ENCODE results near the gene PBX3.

PBX3 gene

DNA sequence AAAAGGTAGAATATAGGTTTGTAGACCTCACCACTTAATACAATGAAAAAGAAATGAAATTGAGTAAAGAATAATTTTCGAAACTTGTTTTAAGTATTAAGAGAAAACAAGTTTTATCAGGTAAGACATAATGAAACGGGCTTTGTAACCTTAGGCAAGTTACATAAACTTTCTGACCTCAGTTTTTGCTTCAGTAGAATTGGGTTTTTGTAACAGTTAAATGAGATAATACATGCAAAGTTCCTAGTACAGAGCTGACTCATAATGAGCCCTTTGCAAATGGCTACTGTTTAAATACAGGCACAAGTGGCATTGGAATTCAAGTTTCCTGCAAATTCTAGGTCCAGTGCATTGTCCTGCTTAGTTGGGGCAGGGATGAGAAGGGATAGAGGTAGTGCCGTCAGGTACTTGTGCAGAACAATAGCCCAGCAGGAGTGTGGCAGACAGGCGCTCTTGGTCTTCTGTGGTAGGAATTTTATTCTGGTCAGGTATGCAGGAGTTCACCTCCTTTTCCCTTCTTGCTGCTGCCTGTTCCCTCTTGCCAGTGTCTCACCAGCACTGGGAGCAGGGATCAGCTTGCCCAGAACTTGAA, 203.8 kb downstream of the PBX3 start:
- no peak for DNase-seq (ENCODE audit: low read depth)

DNA sequence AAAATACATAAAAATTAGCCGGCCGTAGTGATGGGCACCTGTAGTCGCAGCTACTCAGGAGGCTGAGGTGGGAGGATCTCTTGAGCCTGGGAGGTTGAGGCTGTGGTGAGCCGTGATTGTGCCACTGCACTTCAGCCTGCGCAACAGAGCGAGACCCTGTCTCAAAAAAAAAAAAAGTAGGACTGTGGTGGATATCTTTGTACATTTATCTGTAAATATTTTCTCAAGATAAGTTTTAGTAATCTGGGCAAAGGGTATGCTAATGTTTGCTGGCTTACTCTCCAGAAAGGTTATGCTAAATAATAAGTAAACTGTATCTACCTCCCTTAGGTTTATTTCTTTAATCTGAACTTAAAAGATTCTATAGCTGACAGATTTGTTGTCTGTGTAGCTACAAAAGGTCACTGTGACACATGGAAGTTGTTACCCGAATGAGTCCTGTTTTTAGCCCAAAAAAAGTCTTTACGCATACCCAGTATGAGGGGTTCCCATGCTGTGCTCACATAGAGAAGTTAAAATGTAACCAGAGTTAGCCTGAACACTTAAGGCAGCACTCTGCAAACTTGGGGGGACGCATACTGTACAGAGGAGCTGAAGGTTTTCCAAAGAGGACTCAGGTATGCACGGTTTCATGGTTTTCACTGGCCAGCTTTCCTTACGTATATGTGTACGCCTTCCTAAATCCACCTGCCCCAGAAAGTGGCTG, 206.3 kb downstream of the PBX3 start:
- no peak for DNase-seq (ENCODE audit: low read depth)

DNA sequence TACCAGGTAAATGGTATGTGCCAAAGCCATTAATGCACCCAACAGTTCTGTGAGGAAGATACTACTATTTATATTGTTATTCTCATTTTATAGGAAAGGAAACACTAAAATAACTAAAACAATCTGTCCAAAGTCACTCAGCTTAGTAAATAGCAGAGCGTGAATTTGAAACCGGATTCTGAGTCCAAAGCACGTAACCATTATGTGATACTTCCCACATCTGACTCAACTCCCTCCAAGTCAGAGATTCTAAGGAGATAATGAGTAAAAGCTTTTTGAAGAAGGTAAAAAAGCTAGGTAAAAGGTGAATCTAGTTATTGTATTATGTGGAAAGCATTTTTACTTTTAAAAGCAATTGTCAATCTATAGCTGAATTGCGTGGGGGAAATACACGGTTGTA, 208.9 kb downstream of the PBX3 start:
- no peak for DNase-seq (ENCODE audit: low read depth)

DNA sequence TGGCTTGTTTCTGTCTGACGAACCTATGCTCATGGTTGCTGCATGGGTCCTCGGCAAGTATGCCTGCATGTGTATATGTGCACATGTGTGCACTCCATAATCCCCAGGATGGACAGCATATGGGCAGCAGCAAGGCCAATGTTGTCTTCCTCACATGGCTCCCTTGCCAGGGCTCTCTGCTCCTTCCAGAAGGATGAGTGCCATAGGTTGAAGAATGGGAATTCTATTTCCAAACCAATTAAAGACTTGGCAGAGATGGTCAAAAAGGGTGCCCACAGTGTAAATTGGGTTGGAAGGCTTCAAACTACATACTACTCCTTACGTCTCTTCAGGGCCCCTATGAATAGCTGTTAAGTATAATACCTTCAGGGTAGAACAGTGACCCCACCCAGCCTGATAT, 212.1 kb downstream of the PBX3 start:
- DNase-seq (ENCODE audit: low read depth), result no peak

DNA sequence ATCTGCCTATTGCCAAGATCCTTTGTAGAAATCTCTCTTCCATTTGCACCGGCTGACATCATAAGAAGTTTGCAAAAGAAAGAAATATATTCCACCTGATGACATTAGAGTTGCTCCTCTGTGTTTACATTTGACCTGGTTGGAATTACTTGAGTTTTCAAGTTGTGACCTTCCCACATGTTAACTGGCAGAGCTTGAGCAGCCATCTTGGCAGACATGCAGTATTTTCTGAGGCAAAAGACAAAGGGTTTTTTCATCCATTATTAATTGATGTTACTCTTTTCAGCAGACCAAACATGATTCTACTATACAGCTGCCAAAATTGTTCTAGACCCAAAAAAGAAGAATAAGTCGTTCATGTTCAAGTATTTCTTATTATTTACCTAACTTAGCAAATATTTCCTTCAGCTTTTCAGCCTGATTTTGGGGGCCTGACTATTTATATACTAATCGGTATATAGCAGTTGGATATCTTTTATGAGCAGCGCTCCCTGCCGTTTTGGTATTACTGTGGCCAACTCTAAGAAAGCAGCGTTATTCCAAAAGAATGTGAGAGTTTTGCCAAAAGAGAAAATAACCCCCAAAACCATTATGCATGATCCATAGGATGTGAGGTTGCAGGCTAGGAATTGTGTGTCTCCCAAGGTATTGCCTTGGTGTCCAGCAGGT, 212.9 kb downstream of the PBX3 start:
- DNase-seq (ENCODE audit: low read depth), result no peak

DNA sequence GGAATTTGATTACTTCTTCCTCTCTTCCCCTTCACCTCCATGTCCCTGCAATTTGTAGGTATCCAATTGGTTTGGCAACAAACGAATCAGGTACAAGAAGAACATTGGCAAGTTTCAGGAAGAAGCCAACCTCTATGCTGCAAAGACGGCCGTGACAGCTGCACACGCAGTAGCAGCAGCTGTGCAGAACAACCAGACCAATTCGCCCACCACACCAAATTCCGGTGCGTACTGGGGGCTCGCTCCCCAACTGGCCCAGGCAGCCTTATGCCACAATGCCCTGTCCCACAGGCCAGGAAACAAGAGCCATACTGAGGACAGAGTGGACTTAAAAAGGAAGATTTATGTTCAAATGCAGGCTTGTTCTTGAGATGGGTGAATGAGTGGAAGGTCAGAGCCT, 213.5 kb downstream of the PBX3 start:
- no peak for DNase-seq (ENCODE audit: low read depth)

DNA sequence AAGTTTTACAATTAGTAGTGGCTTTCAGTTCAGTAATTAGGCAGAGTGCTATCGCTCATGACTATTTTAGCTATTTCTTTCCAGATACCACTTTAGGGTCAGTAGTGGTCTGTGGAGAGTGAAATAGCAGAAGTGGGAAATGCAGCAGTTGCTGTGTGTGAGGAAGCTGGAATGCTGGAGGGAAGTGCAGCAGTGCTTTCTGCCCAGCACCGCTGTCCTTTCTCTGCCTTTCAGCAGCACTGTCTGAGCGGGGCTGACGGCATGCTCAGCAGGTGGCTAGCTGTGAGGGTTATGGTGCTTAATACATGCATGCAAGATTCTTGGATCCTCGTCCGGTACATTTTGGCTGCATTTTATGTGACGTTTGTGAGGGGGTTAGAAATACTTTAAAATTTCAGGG, 213.9 kb downstream of the PBX3 start:
- no peak for DNase-seq (ENCODE audit: low read depth)

DNA sequence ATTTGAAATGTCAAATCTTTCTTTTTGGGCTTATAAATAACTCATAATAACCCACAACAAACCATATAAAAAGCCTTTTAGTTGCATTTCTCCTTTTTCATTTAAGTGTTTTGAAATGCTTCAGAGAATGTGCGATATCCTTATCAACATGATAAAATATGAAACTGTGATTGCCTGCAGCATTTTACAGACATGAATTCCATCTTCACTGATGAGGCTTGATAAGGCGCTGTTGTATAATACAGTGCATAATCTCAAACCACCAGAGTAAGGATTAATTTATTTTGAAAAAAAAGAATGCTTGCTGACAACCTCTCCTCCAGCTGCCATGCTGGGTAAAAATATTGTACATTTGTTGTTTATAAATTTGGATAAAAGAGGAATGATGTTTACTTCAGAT, 216.8 kb downstream of the PBX3 start:
- DNase-seq (ENCODE audit: low read depth), result no peak

DNA sequence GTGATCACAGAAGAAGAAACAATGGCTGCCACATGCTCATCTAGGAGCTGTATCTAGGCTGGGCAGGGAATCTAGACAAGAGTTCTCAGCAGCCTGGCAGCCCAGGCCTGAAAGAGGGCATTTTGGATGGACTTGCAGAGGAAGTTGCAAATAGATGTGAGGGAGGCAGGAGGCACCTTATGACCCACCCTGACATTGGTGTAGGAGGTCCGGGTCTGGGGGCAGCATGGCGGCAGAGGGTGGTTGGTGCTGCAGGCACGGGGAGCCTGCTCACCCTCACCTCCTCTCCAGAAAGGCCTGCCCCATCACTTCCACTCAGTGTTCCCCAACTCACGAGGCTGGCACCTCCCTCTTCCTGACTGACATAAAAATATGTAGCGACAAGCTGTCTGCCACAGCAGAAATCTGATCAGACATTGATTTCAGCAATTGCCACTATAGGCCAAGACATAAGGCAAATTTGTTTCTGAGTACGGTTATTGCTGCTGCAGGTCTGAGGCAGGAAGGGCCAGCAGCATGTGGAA, 217.6 kb downstream of the PBX3 start:
- DNase-seq (ENCODE audit: low read depth), result no peak

DNA sequence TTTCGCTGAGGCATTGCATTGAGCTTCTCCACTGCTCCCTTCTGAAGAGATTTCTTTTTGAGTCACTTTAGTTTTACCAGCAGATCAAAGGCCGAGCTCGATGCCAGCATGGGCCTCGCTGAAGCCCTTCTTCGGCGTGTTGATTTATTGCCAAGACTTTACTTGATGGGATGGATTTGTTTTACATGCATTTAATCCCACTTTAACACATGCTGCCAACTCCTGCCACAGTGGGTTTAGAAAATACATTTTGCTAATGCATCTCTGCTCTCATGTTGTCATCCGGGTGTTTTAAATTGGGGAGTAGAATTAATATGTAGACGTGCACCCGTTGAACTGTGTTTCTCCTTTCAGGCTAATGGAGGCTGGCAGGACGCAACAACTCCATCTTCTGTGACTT, 218.3 kb downstream of the PBX3 start:
- no peak for DNase-seq (ENCODE audit: low read depth)

DNA sequence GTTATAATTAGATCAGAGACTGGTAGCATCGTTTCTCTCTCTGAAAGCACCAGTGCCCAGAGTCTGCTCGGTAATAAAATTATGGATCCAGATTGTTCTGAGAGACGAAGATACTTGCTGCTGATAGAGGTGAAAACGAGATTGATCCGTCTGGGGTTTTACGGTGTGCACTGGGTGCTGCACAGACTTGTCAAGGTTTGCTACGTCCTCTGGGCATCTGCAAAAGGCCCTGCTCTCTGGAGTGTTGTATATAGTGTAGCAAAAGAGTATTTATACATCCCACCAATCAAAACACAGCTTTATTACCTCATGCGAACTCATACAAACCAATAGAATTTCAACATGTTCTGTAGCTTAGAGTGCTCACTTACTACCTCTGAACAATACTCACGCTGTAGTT, 219.3 kb downstream of the PBX3 start:
- no peak for DNase-seq (ENCODE audit: low read depth)

DNA sequence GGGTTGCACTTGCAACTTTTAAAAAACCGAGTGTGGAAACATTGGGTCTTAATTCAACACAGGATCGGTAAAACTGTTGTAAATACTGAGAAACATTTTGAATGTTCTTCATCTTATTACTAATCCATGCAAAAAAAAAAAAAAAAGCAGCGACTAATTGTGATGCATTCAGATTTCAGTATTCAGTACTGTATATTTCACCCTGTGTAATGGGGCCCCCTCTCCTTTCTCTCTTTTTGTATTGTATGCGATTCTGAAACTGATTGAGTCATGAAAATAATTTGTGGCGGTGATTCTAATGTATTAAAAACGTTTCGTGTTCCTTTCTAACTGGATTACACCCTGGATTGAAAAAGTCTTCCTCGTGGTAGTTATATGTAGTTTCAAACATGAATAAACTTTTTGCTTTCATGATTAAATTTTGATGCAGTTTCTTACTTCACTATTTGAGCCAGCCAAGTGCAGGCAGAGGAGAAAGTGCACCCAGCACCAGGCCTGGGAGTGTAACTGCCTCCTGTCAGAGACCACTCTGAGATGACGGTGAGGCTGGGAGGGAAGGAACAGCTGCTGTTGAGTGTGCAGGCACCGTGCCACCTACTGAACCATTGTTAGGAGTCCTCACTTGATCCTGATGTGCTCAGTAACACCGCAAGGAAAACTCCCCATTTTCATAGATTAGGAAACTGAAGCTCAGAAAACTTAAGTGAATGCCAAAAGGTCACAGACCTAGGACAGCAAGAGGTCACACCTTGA, 220.0 kb downstream of the PBX3 start:
- DNase-seq (ENCODE audit: low read depth), result no peak

DNA sequence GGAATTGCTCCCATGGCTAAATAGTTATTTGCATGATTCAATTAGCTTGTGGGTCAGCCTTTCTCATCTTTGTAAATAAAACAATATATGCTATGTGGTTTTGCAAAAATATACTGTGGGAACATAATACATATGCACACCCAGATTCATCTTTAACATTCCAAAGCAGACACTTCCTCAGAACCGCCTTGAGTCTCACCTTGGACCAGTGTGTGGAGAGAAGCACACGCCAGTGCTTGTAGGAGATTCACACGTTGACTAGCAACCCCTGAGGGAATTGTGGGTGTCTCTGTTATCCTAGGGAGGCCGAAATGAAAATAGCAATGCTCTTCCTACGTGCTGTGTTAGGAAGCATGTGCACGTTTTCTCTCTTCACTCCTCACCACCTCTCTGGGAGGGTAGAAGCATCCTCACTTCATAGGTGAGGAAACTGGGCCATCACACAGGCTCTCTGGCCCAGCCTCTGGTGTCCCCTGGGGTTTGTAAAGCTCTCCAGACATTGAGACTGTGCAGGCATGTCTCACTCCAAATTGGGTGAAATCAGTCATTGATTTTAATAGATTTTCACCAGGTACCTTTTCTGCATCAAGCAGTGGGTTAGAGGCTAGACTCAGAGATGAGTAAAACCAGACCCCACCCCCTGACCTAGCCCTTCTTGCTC, 221.7 kb downstream of the PBX3 start:
- no peak for DNase-seq (ENCODE audit: low read depth)

DNA sequence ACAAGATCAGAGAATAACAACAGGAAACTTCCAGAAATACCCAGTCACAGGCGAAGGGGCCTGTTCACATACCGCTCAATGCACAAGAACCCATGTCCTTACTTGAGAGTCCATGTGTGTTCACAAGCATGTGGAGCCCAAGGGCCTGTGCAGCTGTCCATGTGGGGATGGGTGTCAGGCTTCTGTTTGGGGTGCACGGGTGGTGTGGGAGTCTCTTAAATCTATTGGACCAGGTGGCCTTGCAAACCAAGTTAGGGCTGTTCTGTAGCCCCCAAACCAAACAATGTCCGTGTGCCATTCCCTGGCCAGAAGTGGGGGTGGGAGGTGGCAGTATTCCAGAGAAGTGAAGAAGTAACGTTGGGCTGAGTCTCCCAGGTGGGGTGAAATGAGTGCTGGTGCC, 222.3 kb downstream of the PBX3 start:
- no peak for DNase-seq (ENCODE audit: low read depth)

DNA sequence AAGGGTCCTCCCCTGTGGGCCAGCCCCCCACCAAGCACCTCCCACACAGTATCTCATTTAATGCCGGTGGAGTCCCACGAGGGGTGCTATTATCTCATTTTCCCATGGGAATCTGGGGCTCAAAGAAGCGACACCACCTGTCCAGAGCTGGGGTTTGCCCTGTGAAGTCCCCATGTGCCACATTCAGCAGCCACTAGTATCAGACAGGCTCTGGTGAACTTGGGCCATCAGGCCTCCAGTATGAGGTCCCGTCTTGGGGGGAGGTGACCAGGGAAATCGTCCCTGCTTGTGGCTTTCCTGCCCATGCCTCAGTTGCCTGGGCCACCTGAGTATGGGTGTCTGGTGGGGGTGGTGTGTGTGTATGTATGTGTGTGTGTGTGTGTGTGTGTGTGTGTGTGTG, 222.7 kb downstream of the PBX3 start:
- DNase-seq (ENCODE audit: low read depth), result no peak

DNA sequence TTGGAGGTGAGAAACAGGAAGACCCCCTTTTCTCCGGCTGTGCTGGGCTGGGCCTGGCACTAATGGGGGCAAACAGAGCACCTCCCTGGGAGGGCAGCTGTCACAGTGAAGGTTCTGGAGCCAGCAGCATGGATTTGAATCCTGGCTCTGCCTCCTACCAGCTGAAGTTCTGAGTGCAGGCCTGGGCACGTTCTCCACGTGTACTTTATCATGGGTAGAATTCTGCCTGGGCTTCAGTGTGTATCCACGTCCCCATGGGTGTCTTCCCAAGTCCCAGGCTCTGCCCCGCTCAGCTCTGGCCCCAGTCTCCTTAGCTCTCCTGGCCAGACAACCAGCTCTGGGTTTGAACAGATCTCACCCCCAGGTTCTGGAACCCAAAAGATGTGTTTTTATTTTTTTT, 223.2 kb downstream of the PBX3 start:
- no peak for DNase-seq (ENCODE audit: low read depth)

DNA sequence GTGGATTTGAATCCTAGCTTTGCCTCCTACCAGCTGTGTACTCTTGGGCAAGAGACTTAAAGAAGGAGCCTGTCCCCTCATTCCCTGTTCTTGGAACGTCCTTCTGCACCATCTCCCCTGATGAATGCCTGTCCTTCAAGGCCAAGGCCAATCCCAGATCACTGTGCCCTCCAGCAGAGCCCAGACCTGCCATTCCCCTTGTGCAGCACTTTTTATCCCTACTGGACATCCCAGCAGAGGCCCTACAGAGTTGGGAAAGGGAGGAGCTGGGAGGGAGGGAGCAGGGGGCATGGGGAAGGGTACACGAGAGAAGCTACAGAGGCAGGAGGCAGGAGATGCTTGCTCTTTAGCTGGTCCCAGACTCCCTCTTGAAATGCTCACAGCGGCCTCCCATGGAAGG, 223.9 kb downstream of the PBX3 start:
- no peak for DNase-seq (ENCODE audit: low read depth)

DNA sequence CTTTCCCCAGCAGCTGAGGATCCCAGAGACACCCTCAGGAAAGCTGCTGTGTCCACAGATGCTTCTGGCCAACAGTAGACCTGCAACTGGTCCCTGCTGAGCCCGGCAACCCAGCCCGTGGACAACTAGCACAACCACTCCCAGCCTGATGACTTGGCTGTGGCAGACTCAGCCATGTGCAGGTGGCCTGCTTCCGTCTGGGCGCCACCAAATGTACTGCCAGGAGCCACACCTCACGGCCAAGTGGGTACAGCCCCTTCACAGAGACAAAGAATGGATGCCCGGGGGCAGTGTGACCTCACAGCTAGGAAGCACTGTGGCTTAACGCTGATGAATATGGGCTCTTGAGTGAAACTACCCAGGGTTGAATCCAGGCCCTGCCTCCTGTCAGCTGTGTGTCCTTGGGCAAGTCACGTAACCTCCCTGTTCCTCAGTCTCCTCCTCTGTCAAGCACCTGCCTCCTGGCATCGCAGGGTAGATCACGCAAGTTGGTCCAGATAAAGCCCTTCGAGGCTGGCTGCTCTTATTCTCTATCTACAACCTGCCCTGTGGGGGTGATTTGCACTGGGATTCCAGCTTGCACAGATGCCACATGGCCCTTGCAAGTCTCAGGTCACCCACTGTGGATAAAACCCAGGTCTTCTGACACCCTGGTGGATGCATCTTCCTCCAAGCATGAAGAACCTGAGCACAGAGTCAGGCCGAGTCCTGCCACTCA, 225.0 kb downstream of the PBX3 start:
- no peak for DNase-seq (ENCODE audit: low read depth)

DNA sequence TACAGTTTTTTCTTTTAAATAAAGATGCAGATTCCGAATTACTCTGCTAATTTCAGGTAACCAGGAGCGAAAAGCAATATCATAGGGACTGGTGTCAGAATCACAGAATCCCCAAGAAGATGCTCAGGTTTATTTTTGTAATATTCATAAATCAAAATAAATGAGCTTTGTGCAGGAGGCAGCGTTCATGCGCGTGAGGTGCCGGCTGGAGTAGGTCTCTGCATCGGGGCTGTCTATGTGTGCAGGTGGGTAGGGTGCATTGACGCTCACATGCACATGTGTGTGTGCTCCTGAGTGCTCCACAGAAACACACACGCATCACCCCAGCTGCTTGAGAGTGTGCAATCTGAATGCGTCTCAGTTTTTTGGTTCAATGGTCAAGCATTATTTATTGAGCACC, 226.4 kb downstream of the PBX3 start:
- no peak for DNase-seq (ENCODE audit: low read depth)

DNA sequence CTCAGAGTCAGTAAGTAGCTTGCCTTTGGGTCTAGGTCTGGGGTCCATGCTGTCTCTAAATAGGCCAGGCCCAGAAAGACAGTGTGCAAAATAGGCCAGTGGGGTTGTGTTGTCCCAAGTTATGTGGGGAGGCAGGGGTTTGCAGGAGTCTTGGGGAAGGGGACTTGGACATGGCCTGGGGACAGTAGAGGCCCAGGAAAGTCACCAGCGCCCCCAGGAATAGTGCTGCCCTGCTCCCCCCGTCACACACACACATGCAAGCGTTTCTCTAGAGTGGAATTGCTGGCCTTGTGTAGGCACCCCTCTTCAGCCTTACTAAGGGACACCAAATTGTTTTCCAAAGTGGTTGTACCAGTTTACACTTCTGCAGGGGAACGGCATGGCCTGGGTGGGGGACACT, 227.5 kb downstream of the PBX3 start:
- no peak for DNase-seq (ENCODE audit: low read depth)

DNA sequence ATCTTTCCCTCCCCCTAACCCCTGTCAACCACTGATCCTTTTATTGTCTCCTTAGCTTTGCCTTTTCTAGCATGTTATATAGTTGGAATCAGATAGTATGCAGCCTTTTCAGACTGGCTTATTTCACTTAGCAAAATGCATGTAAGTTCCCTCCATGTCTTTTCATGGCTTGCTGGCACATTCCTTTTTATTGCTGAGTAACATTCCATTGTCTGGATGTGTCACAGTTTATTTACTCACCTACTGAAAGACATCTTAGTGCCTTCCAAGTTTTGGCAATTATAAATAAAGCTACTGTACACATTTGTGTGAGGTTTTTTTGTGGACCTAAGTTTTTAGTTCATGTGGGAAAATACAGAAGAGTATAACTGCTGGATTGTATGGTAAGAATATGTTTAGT, 230.1 kb downstream of the PBX3 start:
- DNase-seq (ENCODE audit: low read depth), result no peak

DNA sequence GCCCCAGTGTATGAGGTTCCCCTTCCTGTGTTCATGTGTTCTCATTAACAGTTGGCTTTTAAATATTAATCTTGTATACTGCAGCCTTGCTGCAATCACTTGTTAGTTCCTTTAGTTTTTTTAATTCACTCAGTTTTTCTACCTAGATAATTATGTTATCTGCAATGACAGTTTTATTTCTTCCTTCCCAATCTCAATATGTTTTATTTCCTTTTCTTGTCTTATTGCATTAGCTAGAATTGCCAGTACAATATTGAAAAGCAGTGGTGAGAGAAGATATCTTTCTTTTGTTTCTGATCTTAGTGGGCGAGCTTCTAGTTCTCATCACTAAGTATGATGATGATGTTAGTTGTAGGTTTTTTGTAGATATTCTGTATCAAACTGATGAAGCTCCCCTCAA, 232.2 kb downstream of the PBX3 start:
- DNase-seq (ENCODE audit: low read depth), result no peak
